ENCODE results near the gene HSD17B3.

GRCh38 chr9:96242811-96243210, 59.2 kb downstream of the HSD17B3 start:
- TF ChIP-seq POLR2AphosphoS5 (IDR thresholded peaks at IDR 0.05) (no peak), CTCF (IDR thresholded peaks at IDR 0.05) (no peak), POLR2A (IDR thresholded peaks at IDR 0.05) (no peak)
